ENCODE results near the gene BPIFA3.

GRCh38 chr20:33242319-33243100 lies 25.4 kb downstream of the BPIFA3 start:
- TF ChIP-seq REST (IDR thresholded peaks at IDR 0.05; ENCODE audit: unreplicated experiment), result no peak
- no peak for TF ChIP-seq CTCF (conservative IDR thresholded peaks at IDR 0.05; ENCODE audit: low read depth in 2 of 2)
- no peak for TF ChIP-seq POLR2AphosphoS5 (IDR thresholded peaks at IDR 0.05; ENCODE audit: low read depth)
- no peak for TF ChIP-seq EZH2phosphoT487 (IDR thresholded peaks at IDR 0.05; ENCODE audit: unreplicated experiment)
- TF ChIP-seq CREB1 (CRISPR knock-in tag; IDR thresholded peaks at IDR 0.05; ENCODE audit: low read depth), result no peak
- no peak for TF ChIP-seq EZH2 (IDR thresholded peaks at IDR 0.05; ENCODE audit: low read depth, unreplicated experiment)
